Adrenal gland (tissue), 12 donors: ENCODE data around the gene PACRG. TPM values are rescaled to one million over a fixed set of nuclear protein-coding genes. Genes with fewer than 3 reads are reported as not detected.

Experiments used
- DNase-seq, 7 donors: peaks; one replicate each; pipeline ENCODE4 v3.0.0-alpha.2; 2019 to 2020
- H3K27ac ChIP-seq, 5 donors: fragments of 200-600 bp; sonication (generic) in 4 of 5; 1 replicate in 3 of 5; 2 replicates in 2 of 5; pipeline versions ENCODE4 v1.5.1 to v1.8.0; 2016 to 2020; ENCODE audit warnings: mild to moderate bottlenecking in 1 of 5
- H3K27me3 ChIP-seq: fragments of 200-600 bp; 2 replicates; pipeline ENCODE4 v1.8.0; 2021
- H3K36me3 ChIP-seq, 2 donors: fragments of 200-600 bp; replicated peaks in 1 of 2; 1 replicate in 1 of 2; 2 replicates in 1 of 2; pipeline versions ENCODE4 v1.5.1 to v1.8.0; 2018 to 2022
- H3K4me1 ChIP-seq, 2 donors: fragments of 200-600 bp; replicated peaks in 1 of 2; 1 replicate in 1 of 2; 2 replicates in 1 of 2; pipeline versions ENCODE4 v1.5.1 to v1.8.0; 2018 to 2021
- H3K4me3 ChIP-seq, 4 donors: fragments of 200-600 bp; sonication (generic) in 3 of 4; one replicate each; pipeline ENCODE4 v1.5.1; 2016 to 2018
- H3K9me3 ChIP-seq, 3 donors: fragments of 200-600 bp; sonication (generic) in 1 of 3; replicated peaks in 1 of 3; 1 replicate in 2 of 3; 2 replicates in 1 of 3; pipeline versions ENCODE4 v1.5.1 to v1.8.0; 2016 to 2021
- CTCF ChIP-seq, 6 experiments: fragments of 450-650 bp in 4 of 6; fragments of 200-600 bp in 2 of 6; sonication (generic) in 1 of 6; IDR thresholded peaks; 1 replicate in 5 of 6; 2 replicates in 1 of 6; pipeline versions ENCODE4 v1.5.1 to v1.8.0; 2016 to 2021; ENCODE audit warnings: antibody characterized with exemption in 6 of 6, mild to moderate bottlenecking in 2 of 6, moderate library complexity in 1 of 6
- POLR2A ChIP-seq, 2 donors: fragments of 450-650 bp; IDR thresholded peaks; one replicate each; pipeline ENCODE4 v1.6.1; 2017; ENCODE audit warnings: antibody characterized with exemption in 2 of 2, mild to moderate bottlenecking in 2 of 2, moderate library complexity in 1 of 2
- WGBS, 4 donors: extraction: QIAGEN DNeasy Blood & Tissue Kit in 2 of 4; methylation state at CpG; one replicate each; pipeline versions ENCODE4 v1.1.5 to v1.1.7; 2013 to 2017; 5-methylcytosine and 5-hydroxymethylcytosine counted together
- intact Hi-C, 2 donors: fragments of 100-400 bp; cut with DNase I; formaldehyde crosslinking; loops; one replicate each; pipeline versions ENCODE4 v1.14.1 to v1.15.0; 2022 to 2023
- polyA plus RNA-seq, 3 donors: library from polyadenylated mRNA; stranded (reverse); fragments of 200-250 nt in 2 of 3; fragments of 350-450 nt in 1 of 3; fragmentation: Illumina TruSeq in 1 of 3; extraction: RNeasy Lipid Tissue Mini Kit (QIAGEN cat#74804) in 1 of 3; gene quantifications; one replicate each; pipeline ENCODE4 v1.2.3, GENCODE V29; 2013 to 2014
- total RNA-seq, 9 donors: library from RNA; depleted of rRNA in 4 of 9; stranded (reverse); fragments of >200 nt in 4 of 9; fragments of 120-200 nt in 1 of 9; fragmentation: NEBNext Ultra II Directional in 1 of 9; extraction: Animal tissue kit (Norgen Biotek cat#: 25700) in 1 of 9; gene quantifications; one replicate each; pipeline versions ENCODE4 v1.1.0 to v1.2.4, GENCODE V29; 2013 to 2023
- donor health status: healthy with polysubstance abuse.
- donor health status: Bipolar disorder and iron deficiency.
- donor health status: DM: yes; HTN: yes; CAD: no.
- donor health status: DM: no; HTN: no; CAD: no.
- donor health status: DM: no; HTN: no; CAD: no.
- donor health status: DM: yes; HTN: yes; CAD: no.

Gene PACRG
- total and polyA plus RNA-seq, 12 donors = 0.18 to 6.1 (median 1.4) TPM

- no peak for DNase-seq
- Histone ChIP-seq H3K27me3 (no peaks in the 10 kb centered on the region), H3K4me1 (no peaks in the 10 kb centered on the region), H3K27ac (no peak overlapping the region), H3K4me3 (no peak overlapping the region), H3K36me3 (no peaks in the 10 kb centered on the region), H3K9me3 (peaks cover 0 to 6% (median 0%) of the 10 kb centered on the region in 3 donors)
- intact Hi-C loops = no loop called here
- TF ChIP-seq CTCF (IDR thresholded peaks at IDR 0.05) (no peak), POLR2A (IDR thresholded peaks at IDR 0.05) (no peak)
- WGBS, 4 donors = 92 to 100% (median 98%) methylated on average over 2 of the region's 2 CpGs
These were observed 215.1 kb downstream of the PACRG start for GRCh38 chr6:162942866-162943265.

- no peak for TF ChIP-seq POLR2A (IDR thresholded peaks at IDR 0.05)
- no peak for TF ChIP-seq CTCF (IDR thresholded peaks at IDR 0.05)
- 69 to 89% (median 84%) methylated on average over 1 to 5 of the region's 5 CpGs for WGBS, 4 donors
These were observed 215.6 kb downstream of the PACRG start for GRCh38 chr6:162943369-162943768.

GRCh38 chr6:162951164-162951743 lies 223.5 kb downstream of the PACRG start:
- Histone ChIP-seq H3K27ac (no peak overlapping the region), H3K4me3 (no peak overlapping the region), H3K9me3 (no peaks in the 10 kb centered on the region), H3K36me3 (no peaks in the 10 kb centered on the region), H3K27me3 (no peaks in the 10 kb centered on the region), H3K4me1 (no peaks in the 10 kb centered on the region)
- no peak for TF ChIP-seq CTCF (IDR thresholded peaks at IDR 0.05)
- TF ChIP-seq POLR2A (IDR thresholded peaks at IDR 0.05) = no peak
- WGBS, 4 donors = 75 to 89% (median 81%) methylated on average over 4 of the region's 4 CpGs
- no peak for DNase-seq
- intact Hi-C loops = no loop called here

More at GRCh38 chr6:162943369-162943768, 215.6 kb downstream of the PACRG start:
- intact Hi-C loops = no loop called here
- peaks cover 0 to 6% (median 0%) of the 10 kb centered on the region in 3 donors for H3K9me3 ChIP-seq
- DNase-seq = no peak
- no peaks in the 10 kb centered on the region for H3K27me3 ChIP-seq
- H3K4me3 ChIP-seq = no peak overlapping the region
- H3K4me1 ChIP-seq = no peaks in the 10 kb centered on the region
- H3K36me3 ChIP-seq = no peaks in the 10 kb centered on the region
- H3K27ac ChIP-seq = no peak overlapping the region

GRCh38 chr6:162952423-162952822 lies 224.6 kb downstream of the PACRG start:
- Histone ChIP-seq H3K36me3 (no peaks in the 10 kb centered on the region), H3K9me3 (no peaks in the 10 kb centered on the region), H3K27me3 (no peaks in the 10 kb centered on the region), H3K4me3 (no peak overlapping the region), H3K4me1 (no peaks in the 10 kb centered on the region), H3K27ac (no peak overlapping the region)
- TF ChIP-seq POLR2A (IDR thresholded peaks at IDR 0.05) = no peak
- DNase-seq = no peak
- WGBS, 4 donors = 53 to 70% (median 56%) methylated on average over 4 of the region's 4 CpGs
- intact Hi-C loops = no loop called here

- DNase-seq = no peak
- no peaks in the 10 kb centered on the region for H3K36me3 ChIP-seq
- 85 to 94% (median 90%) methylated on average over 3 of the region's 3 CpGs for WGBS, 4 donors
- TF ChIP-seq POLR2A (IDR thresholded peaks at IDR 0.05) (no peak), CTCF (IDR thresholded peaks at IDR 0.05) (no peak)
- no peak overlapping the region for H3K27ac ChIP-seq
- no peaks in the 10 kb centered on the region for H3K27me3 ChIP-seq
- H3K4me1 ChIP-seq = no peaks in the 10 kb centered on the region
- no peaks in the 10 kb centered on the region for H3K9me3 ChIP-seq
- intact Hi-C loops = no loop called here
- H3K4me3 ChIP-seq = no peak overlapping the region
These were observed 229.3 kb downstream of the PACRG start for GRCh38 chr6:162957062-162957461.
